Measurements from ENCODE around the gene CD99L2.
"Not testable (repeated sequence)": the region's sequence is repeated elsewhere in the genome, so short reads cannot be mapped to it uniquely, and the experiment has no call there.

Gene CD99L2

GRCh38 chrX:150854856-150855255 lies 43.6 kb downstream of the CD99L2 start:
- no peak for DNase-seq (ENCODE audit: low read depth)

GRCh38 chrX:150849996-150850720 lies 48.3 kb downstream of the CD99L2 start:
- DNase-seq (ENCODE audit: low read depth) = no peak

DNA sequence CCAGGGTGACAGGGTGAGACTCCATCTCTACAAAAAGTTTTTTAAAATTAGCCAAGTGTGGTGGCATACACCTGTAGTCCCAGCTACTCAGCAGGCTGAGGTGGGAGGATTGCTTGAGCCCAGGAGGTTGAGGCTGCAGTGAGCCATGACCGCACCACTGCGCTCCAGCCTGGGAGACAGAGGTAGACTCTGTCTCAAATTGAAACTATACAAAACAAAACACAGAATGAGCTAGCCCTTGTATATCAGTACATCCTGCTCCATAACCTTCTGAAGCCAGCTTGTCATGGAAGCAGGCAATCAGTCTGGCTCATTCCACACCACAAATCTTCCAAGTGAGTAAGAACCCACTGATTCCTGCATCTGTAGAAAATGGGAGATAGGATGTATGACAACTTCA lies 49.0 kb downstream of the CD99L2 start:
- DNase-seq (ENCODE audit: low read depth) = no peak

DNA sequence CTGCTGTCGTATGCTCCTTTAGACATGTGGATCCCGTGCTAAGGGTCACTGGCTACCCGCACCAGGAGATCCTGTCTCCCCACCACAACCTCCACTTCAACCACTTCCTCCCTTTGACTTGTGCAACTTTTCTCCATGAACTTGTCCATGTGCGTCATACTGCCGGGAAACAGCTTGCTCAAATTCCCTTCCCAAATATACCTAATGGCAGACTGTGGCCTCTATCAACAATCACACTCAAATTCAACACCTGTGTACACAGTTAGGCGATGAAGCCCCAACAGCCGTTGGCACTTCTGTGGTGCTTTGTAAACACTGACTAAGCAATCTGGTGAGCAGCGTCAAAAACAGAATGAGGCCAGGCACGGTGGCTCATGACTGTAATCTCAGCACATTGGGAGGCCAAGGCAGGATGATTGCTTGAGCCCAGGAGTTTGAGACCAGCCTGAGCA lies 49.5 kb downstream of the CD99L2 start:
- DNase-seq (ENCODE audit: low read depth) = no peak

- no peak for DNase-seq (ENCODE audit: low read depth)
These were observed 51.4 kb downstream of the CD99L2 start for GRCh38 chrX:150847088-150847487.

DNA sequence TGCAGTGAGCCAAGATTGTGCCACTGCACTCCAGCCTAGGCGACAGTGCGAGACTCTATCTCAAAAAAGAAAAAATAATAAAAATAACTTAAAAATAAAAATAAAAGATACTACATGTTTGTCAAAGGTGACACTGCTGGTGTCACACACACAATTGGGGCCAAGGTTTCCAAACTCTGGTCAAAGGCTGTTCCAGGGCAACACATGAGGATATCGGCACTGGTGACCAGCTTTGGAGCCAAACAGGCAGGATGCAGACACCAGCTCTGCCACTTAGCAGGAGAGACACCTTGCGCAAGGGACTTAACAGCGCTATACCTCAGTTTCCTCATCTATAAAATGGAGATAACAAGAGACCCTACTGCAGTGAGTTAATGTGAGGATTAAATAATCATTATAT lies 52.3 kb downstream of the CD99L2 start:
- DNase-seq (ENCODE audit: low read depth) = no peak

GRCh38 chrX:150845091-150845490 lies 53.4 kb downstream of the CD99L2 start:
- DNase-seq (ENCODE audit: low read depth) = no peak

- no peak for DNase-seq (ENCODE audit: low read depth)
These were observed 54.5 kb downstream of the CD99L2 start for GRCh38 chrX:150844016-150844415.

DNA sequence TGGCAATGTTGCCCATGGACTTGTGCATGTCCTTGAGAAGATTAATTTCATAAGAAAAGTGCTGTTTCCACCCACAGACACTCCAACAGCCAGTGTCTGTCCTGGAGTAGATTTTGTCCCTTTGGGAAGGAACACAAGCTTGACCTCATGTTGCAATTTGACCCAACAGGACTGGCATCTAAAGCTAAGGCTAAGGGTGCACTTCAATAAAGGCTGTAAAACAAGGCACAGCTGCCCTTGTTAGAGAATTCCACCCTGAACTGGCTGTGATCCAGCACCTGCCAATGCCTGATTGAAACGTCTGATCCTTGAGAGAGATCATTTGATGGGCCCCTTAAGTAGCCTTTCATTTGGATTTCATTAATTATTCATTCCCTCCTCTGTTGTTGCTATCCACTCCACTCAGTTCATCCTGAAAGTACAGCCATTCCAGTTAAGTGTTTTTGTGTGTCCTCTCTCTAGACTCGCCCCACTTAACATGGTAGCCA lies 56.2 kb downstream of the CD99L2 start:
- DNase-seq (ENCODE audit: low read depth) = no peak

- DNase-seq (ENCODE audit: low read depth) = no peak
These were observed 56.8 kb downstream of the CD99L2 start for GRCh38 chrX:150841456-150842197.

DNA sequence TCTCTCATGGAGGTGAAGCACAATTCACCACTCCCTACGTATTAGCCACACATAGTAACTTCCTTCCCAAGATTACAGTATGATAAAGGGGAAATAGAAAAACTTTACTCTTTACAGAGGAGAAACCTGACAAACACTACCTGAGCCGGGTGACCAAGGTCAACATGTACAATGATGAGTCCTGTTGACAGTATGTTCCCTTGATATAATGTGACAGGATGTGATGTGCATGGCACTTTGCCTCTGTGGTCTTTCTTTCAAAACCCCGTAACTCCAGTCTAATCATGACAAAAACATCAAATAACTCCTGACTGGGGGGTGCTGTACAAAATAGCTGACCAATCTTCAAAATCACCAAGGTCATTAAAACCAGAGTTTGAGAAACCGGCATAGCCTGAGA lies 60.6 kb downstream of the CD99L2 start:
- no peak for DNase-seq (ENCODE audit: low read depth)

DNA sequence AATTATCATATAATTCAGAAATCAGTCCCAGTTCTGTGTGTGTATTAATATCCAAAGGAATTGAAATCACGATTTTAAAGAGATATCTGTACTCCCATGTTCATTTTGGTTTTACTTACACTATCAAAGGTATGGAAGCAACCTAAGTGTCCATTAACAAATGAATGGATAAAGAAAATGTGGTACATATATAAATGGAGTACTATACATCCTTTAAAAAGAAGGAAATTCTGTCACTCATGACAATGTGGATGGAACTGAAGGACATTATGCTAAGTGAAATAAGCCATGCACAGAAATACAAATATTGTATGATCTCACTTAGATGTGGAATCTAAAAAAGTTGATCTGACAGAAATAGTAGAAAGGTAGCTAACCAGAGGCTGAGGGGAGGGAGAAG lies 63.8 kb downstream of the CD99L2 start:
- DNase-seq (ENCODE audit: low read depth) = no peak

GRCh38 chrX:150833454-150834056 lies 64.9 kb downstream of the CD99L2 start:
- no peak for DNase-seq (ENCODE audit: low read depth)

DNA sequence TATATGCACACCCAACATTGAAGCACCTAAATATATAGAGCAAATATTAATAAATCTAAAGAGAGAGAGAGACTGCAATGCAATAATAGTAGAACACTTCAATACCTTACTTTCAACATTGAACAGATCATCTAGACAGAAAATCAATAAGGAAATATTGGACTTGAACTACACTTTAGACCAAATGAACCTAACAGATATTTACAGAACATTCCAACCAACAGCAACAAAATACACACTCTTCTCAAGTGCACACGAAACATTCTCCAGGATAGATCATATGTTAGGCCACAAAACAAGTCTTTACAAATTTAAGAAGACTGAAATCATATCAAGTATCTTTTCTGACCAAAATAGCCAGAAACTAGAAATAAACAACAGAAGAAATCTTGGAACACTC lies 66.6 kb downstream of the CD99L2 start:
- no peak for DNase-seq (ENCODE audit: low read depth)

DNA sequence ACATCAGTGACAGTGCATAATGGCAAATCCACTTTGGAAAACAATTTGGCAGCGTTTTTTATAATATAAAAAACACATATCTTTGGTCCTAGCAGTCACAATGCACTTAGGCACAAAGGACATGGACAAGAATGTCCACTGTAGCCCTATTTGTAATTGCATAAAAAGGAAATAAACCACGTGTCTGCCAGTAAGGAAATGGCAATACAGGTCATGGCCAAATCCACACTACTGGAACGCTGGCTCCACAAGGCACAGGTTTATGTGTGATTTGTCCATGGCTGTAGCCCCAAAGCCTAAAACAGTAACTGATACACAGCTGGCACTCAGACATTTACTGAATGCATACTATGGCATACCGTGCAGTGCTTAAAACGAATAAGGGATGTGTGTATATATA lies 69.7 kb downstream of the CD99L2 start:
- no peak for DNase-seq (ENCODE audit: low read depth)

GRCh38 chrX:150824352-150824751 lies 74.1 kb downstream of the CD99L2 start:
- not testable (repeated sequence) for DNase-seq (ENCODE audit: low read depth)

DNA sequence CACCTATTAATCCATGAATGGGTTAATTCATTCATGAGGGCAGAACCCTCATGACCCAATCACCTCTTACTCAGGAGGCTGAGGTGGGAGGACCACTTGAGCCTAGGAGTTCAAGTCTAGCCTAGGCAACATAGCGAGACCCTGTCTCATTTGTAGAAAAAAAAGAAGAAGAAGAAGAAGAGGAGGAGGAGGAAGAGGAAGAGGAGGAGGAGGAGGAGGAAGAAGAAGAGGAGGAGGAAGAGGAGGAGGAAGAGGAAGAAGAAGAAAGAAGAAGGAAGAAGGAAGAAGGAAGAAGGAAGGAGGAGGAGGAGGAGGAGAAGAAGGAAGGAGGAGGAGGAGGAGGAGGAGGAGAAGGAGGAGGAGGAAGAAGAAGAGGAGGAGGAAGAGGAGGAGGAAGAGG lies 74.6 kb downstream of the CD99L2 start:
- DNase-seq (ENCODE audit: low read depth) = not testable (repeated sequence)

DNA sequence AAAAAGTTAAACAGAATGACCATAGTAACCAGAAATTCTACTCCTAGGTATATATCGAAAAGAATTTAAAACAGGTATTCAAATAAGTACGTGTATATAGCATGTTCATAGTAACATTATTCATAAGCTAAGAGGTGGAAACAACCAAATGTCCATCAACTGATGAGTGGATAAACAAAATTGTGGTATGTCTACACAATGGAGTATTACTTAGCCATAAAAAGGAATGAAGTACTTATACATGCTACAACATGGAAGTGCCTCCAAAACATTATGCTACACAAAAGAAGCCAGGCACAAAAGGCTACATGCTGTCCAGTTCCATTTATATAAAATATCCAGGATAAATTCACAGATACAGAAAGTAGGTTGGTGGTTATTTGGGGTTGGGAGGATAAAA lies 76.5 kb downstream of the CD99L2 start:
- no peak for DNase-seq (ENCODE audit: low read depth)

- peak; percentile 38 for DNase-seq (ENCODE audit: low read depth)
These were observed 84.5 kb downstream of the CD99L2 start for GRCh38 chrX:150813922-150814321.

- DNase-seq (ENCODE audit: low read depth) = no peak
These were observed 91.6 kb downstream of the CD99L2 start for GRCh38 chrX:150806827-150807226.

DNA sequence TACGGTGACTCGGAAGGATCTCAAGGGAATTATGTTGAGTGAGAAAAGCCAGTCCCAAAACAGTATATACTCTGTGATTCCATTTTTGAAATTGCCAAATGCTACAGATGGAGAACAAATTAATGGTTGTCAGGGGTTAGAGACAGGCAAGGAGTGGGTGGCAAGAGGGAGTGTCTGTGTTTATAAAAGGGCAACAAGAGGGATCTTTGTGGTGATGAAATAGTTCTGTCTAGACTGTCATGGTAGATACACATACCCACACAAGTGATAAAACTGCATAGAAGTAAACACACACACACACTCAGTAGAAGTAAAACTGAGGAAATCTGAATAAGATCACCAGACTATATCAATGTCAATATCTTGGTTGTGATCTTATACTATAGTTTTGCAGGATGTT lies 92.7 kb downstream of the CD99L2 start:
- no peak for DNase-seq (ENCODE audit: low read depth)

DNA sequence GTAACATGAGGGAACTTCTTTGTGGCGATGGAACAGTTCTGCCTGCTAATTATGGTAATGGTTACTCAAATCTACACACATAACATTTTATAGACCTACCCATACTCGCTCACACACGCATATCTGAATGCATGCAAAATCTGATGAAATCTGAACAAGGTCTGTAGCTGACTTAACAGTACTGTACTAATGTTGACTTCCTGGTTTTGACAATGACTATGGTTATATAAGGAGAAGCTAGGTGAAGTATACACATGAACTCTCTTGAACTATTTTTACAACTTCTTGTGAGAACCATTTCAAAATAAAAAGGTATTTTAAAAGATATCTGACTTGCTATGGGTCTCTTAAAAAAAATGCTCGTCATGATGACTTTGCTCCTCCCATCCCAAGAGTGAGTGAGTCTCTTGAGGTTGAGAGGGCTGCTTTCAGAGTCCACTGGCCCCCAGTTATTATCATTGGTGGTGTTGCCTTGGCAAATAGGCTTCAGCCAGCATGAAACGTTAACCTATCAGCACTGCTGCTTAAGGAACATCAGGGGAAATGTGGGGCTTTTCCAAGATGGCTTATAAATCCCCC lies 105.4 kb downstream of the CD99L2 start:
- DNase-seq (ENCODE audit: low read depth) = no peak

GRCh38 chrX:150790021-150790420 lies 108.4 kb downstream of the CD99L2 start:
- no peak for DNase-seq (ENCODE audit: low read depth)
